Upper lobe of left lung (tissue), 6 donors: ENCODE data around the gene LIG3. TPM values are rescaled to one million over a fixed set of nuclear protein-coding genes. Genes with fewer than 3 reads are reported as not detected.

ENCODE experiments used
- ATAC-seq, 2 donors: fragments of 200-7000 bp; cut with Tn5 transposase; one replicate each; pipeline ENCODE4 v1.9.1; 2022; ENCODE audit warnings: mild to moderate bottlenecking in 2 of 2, moderate library complexity in 2 of 2; ENCODE audit not compliant: low FRiP score in 2 of 2
- DNase-seq, 2 donors: peaks; one replicate each; pipeline ENCODE4 v3.0.0-alpha.2; 2019 to 2020
- H3K27ac ChIP-seq, 4 donors: fragments of 200-600 bp; sonication (generic); one replicate each; pipeline ENCODE4 v1.5.1; 2016 to 2019
- H3K27me3 ChIP-seq, 4 donors: fragments of 200-600 bp; sonication (generic); one replicate each; pipeline ENCODE4 v1.5.1; 2017 to 2019
- H3K36me3 ChIP-seq, 4 donors: fragments of 200-600 bp; sonication (generic); one replicate each; pipeline ENCODE4 v1.5.1; 2016 to 2019
- H3K4me1 ChIP-seq, 4 donors: fragments of 200-600 bp; sonication (generic); one replicate each; pipeline ENCODE4 v1.5.1; 2018 to 2019
- H3K4me3 ChIP-seq, 4 donors: fragments of 200-600 bp; sonication (generic); one replicate each; pipeline ENCODE4 v1.5.1; 2017 to 2019; ENCODE audit warnings: mild to moderate bottlenecking in 2 of 4, moderate library complexity in 1 of 4
- H3K9me3 ChIP-seq, 4 donors: fragments of 200-600 bp; sonication (generic); one replicate each; pipeline ENCODE4 v1.5.1; 2018 to 2019
- CTCF ChIP-seq, 6 experiments: fragments of 450-650 bp in 4 of 6; fragments of 200-600 bp in 2 of 6; sonication (generic) in 2 of 6; IDR thresholded peaks; one replicate each; pipeline ENCODE4 v1.5.1; 2016 to 2019; ENCODE audit warnings: antibody characterized with exemption in 6 of 6
- EP300 ChIP-seq, 4 donors: sonication (generic); formaldehyde crosslinking; IDR thresholded peaks; one replicate each; pipeline ENCODE4 v1.5.1; 2017; ENCODE audit warnings: antibody characterized with exemption in 4 of 4, control low read depth in 2 of 4
- POLR2A ChIP-seq, 4 donors: fragments of 450-650 bp; IDR thresholded peaks; one replicate each; pipeline ENCODE4 v1.5.1; 2016 to 2017; ENCODE audit warnings: antibody characterized with exemption in 4 of 4, mild to moderate bottlenecking in 2 of 4
- POLR2AphosphoS5 ChIP-seq, 2 donors: sonication (generic); formaldehyde crosslinking; IDR thresholded peaks; one replicate each; pipeline ENCODE4 v1.5.1; 2017; ENCODE audit warnings: antibody characterized with exemption in 2 of 2
- WGBS, 2 donors: methylation state at CpG; one replicate each; pipeline ENCODE4 v1.1.5; 2017 to 2018; 5-methylcytosine and 5-hydroxymethylcytosine counted together
- total RNA-seq, 6 donors: library from RNA; depleted of rRNA in 4 of 6; stranded (reverse); fragments of >200 nt in 4 of 6; gene quantifications; one replicate each; pipeline versions ENCODE4 v1.1.0 to v1.2.1, GENCODE V29; 2016 to 2021
- donor health status: DM: no; HTN: no; CAD: no; lungs with moderate emphysema.
- donor health status: DM: no; HTN: yes; CAD: no; lungs with severe emphysema.

The LIG3 gene
- total RNA-seq, 6 donors from 2014 or later, result 27.4 to 47.1 (median 29.9) TPM

- Histone ChIP-seq H3K27ac (no peak overlapping the region), H3K4me1 (no peaks in the 10 kb centered on the region), H3K36me3 (peaks cover 22 to 91% (median 36%) of the 10 kb centered on the region in 4 donors), H3K4me3 (no peak overlapping the region), H3K27me3 (no peaks in the 10 kb centered on the region), H3K9me3 (no peaks in the 10 kb centered on the region)
- no peak for ATAC-seq
- DNase-seq, result no peak
- TF ChIP-seq EP300 (IDR thresholded peaks at IDR 0.05), result no peak
- 83% methylated on average over 5 of the region's 5 CpGs; no CpG with 5 or more reads in 1 of the 2 donors for WGBS, 2 donors
Observed at GRCh38 chr17:35011671-35012216, 31.4 kb downstream of the LIG3 start.

GRCh38 chr17:35016369-35016768 lies 36.1 kb downstream of the LIG3 start:
- Histone ChIP-seq H3K4me1 (peaks cover 0 to 3% (median 0%) of the 10 kb centered on the region in 4 donors), H3K36me3 (peaks cover 14 to 77% (median 30%) of the 10 kb centered on the region in 4 donors), H3K9me3 (no peaks in the 10 kb centered on the region)

GRCh38 chr17:35017021-35017420 lies 36.7 kb downstream of the LIG3 start:
- DNase-seq (no peak), ATAC-seq (no peak)
- Histone ChIP-seq H3K27ac (no peak overlapping the region), H3K4me3 (no peak overlapping the region), H3K4me1 (peaks cover 1 to 9% (median 3%) of the 10 kb centered on the region in 4 donors), H3K27me3 (no peaks in the 10 kb centered on the region), H3K9me3 (no peaks in the 10 kb centered on the region), H3K36me3 (peaks cover 12 to 73% (median 27%) of the 10 kb centered on the region in 4 donors)
- TF ChIP-seq POLR2A (IDR thresholded peaks at IDR 0.05) (no peak), EP300 (IDR thresholded peaks at IDR 0.05) (no peak), CTCF (IDR thresholded peaks at IDR 0.05) (no peak), POLR2AphosphoS5 (IDR thresholded peaks at IDR 0.05) (no peak)
- WGBS, 2 donors, result 95 to 97% methylated on average over 4 of the region's 4 CpGs

More at GRCh38 chr17:35016369-35016768, 36.1 kb downstream of the LIG3 start:
- DNase-seq (no peak), ATAC-seq (no peak)
- Histone ChIP-seq H3K4me3 (no peak overlapping the region), H3K27me3 (no peaks in the 10 kb centered on the region), H3K27ac (no peak overlapping the region)
- 90 to 98% methylated on average over 4 of the region's 4 CpGs for WGBS, 2 donors
- no peak for TF ChIP-seq POLR2AphosphoS5 (IDR thresholded peaks at IDR 0.05)
- no peak for TF ChIP-seq CTCF (IDR thresholded peaks at IDR 0.05)
- TF ChIP-seq POLR2A (IDR thresholded peaks at IDR 0.05), result no peak
- TF ChIP-seq EP300 (IDR thresholded peaks at IDR 0.05), result no peak

GRCh38 chr17:35018814-35019213 lies 38.5 kb downstream of the LIG3 start:
- H3K36me3 ChIP-seq, result peaks cover 12 to 56% (median 26%) of the 10 kb centered on the region in 4 donors
- 77 to 84% methylated on average over 2 of the region's 2 CpGs for WGBS, 2 donors
- ATAC-seq, result no peak

More at GRCh38 chr17:35018814-35019213, 38.5 kb downstream of the LIG3 start:
- DNase-seq, result no peak
- Histone ChIP-seq H3K27me3 (no peaks in the 10 kb centered on the region), H3K4me1 (peaks cover 18 to 24% (median 19%) of the 10 kb centered on the region in 4 donors), H3K27ac (no peak overlapping the region), H3K4me3 (no peak overlapping the region), H3K9me3 (no peaks in the 10 kb centered on the region)
- TF ChIP-seq EP300 (IDR thresholded peaks at IDR 0.05) (no peak), POLR2A (IDR thresholded peaks at IDR 0.05) (no peak), POLR2AphosphoS5 (IDR thresholded peaks at IDR 0.05) (no peak), CTCF (IDR thresholded peaks at IDR 0.05) (no peak)
